Superior temporal gyrus (tissue), 1 donor: ENCODE data around the gene GALR3.

ENCODE experiments used
- DNase-seq: peaks from one replicate; pipeline ENCODE4 v3.0.0-alpha.2; 2016; ENCODE audit errors: extremely low spot score

GALR3 gene

GRCh38 chr22:37822079-37822833, 926 bp upstream of the GALR3 start:
- DNase-seq: no peak

DNA sequence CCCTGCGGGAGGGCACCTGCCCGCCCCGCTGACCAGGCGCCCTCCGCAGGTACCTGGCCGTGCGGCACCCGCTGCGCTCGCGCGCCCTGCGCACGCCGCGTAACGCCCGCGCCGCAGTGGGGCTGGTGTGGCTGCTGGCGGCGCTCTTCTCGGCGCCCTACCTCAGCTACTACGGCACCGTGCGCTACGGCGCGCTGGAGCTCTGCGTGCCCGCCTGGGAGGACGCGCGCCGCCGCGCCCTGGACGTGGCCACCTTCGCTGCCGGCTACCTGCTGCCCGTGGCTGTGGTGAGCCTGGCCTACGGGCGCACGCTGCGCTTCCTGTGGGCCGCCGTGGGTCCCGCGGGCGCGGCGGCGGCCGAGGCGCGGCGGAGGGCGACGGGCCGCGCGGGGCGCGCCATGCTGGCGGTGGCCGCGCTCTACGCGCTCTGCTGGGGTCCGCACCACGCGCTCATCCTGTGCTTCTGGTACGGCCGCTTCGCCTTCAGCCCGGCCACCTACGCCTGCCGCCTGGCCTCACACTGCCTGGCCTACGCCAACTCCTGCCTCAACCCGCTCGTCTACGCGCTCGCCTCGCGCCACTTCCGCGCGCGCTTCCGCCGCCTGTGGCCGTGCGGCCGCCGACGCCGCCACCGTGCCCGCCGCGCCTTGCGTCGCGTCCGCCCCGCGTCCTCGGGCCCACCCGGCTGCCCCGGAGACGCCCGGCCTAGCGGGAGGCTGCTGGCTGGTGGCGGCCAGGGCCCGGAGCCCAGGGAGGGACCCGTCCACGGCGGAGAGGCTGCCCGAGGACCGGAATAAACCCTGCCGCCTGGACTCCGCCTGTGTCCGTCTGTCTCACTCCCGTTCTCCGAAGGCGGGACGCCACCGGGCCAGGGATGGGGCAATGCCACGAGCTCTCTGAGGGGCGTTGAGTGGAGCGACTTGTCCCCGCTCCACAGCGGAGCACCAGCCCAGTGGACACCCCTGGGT, 1.8 kb downstream of the GALR3 start:
- no peak for DNase-seq

- peak; percentile 49 for DNase-seq
Observed at GRCh38 chr22:37827056-37827455, 3.9 kb downstream of the GALR3 start.

- DNase-seq: no peak
Observed at GRCh38 chr22:37830093-37830842, 7.1 kb downstream of the GALR3 start.

GRCh38 chr22:37831472-37831871, 8.3 kb downstream of the GALR3 start:
- DNase-seq: no peak

GRCh38 chr22:37832022-37832857, 9.1 kb downstream of the GALR3 start:
- DNase-seq: no peak

GRCh38 chr22:37842015-37842793, 19.0 kb downstream of the GALR3 start:
- no peak for DNase-seq

GRCh38 chr22:37843741-37844089, 20.5 kb downstream of the GALR3 start:
- DNase-seq: no peak

DNA sequence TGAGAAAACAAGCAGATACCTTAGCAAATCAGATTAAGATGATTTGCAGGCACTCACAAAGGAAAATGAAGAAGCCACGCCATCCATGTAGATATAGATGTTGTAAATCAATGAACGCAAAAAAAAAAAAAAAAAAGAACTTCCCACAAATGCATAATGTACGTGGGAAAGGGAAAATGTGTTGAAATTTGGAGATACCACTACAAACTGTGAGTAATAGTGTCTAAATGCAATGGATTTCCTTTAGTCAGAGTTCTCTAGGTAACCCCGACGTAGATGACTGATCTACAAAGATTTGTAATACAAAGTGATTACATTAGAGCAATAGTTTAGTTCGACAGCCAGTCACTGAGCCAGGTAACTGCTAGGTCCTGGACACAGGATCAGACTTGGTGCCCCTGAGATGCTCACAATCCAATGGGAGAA, 21.7 kb downstream of the GALR3 start:
- no peak for DNase-seq

- DNase-seq: no peak
Observed at GRCh38 chr22:37846433-37846832, 23.3 kb downstream of the GALR3 start.

DNA sequence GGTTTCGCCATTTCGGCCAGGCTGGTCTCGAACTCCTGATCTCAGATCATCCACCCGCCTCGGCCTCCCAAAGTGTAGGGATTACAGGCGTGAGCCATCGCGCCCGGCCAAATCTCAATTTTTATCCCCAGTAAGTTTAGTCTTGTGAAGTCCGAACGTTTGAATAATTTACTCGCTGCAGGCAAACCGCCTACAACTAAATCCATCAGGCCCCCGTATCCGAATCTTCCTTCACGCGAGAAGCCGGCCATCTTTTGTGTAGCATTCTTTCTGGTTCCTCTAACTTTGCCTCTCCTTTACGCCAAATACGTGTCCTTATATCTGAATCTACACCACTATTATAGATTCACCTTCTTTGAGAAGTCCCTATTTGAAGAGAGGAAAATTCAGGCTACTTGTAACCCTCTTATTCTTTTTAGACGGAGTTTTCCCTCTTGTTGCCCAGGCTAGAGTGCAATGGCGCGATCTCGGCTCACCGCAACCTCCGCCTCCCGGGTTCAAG, 25.5 kb downstream of the GALR3 start:
- peak; percentile 33 for DNase-seq

- DNase-seq: peak; percentile 96
Observed at GRCh38 chr22:37849089-37849751, 26.0 kb downstream of the GALR3 start, which contains the start of gene EIF3L. TSS of gene EIF3L (plus strand) at chr22:37849419. CDS start at chr22:37849450, 31 bp downstream.

- DNase-seq: no peak
Observed at GRCh38 chr22:37850801-37851200, 27.6 kb downstream of the GALR3 start.

GRCh38 chr22:37852418-37852817, 29.2 kb downstream of the GALR3 start:
- DNase-seq: no peak

DNA sequence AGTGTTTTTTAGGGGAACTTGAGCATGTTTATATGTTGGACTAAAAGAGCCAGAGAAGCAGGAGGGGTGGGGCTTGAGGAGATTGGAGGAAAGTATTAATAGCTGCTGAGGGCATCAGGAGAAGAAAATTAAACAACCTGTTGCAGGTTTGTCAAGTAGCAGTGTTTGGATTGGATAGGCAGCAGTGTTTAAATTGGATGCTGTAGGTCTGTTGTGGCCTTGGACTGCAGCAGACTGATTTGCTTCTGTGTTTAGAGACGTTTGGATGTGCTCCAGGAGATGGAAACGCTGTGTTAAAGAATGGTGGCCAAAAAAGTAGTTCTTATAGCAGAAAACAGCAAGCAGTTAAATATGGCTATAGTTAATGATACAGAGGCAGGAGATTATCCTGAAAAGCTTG, 31.8 kb downstream of the GALR3 start:
- no peak for DNase-seq

- DNase-seq: no peak
Observed at GRCh38 chr22:37855462-37855861, 32.3 kb downstream of the GALR3 start.

GRCh38 chr22:37860796-37861421, 37.7 kb downstream of the GALR3 start:
- no peak for DNase-seq

- DNase-seq: no peak
Observed at GRCh38 chr22:37862570-37863325, 39.6 kb downstream of the GALR3 start.
